GM21619 (cell line): ENCODE measurements around the gene RIPK4.
"Not testable (repeated sequence)": the region's sequence is repeated elsewhere in the genome, so short reads cannot be mapped to it uniquely, and the experiment has no call there.

ENCODE experiments used
- ATAC-seq: cut with Tn5 transposase; IDR thresholded peaks from one replicate; pipeline ENCODE4 v1.9.1; 2021; ENCODE audit not compliant: unreplicated experiment

Gene RIPK4

GRCh38 chr21:41717573-41718330 lies 49.1 kb downstream of the RIPK4 start:
- ATAC-seq, result no peak

DNA sequence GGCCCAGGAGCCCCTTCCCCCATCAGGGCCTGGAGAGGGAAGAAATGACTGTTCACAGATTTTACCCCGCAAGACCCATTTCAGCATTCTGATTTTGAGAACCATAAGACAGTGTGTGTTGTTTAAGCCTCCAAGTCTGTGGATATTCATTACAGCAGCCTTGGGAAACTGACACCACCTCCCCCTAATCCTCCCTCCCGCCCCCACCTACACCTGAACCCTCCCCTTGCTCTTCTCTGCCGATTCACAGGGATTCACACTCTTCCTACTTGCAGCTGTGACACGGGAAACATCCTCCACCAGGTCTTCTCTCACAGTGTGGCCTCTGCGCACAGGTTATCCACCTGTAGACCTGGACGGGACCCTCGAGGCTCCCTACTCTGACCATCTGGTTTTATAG lies 50.1 kb downstream of the RIPK4 start:
- no peak for ATAC-seq

DNA sequence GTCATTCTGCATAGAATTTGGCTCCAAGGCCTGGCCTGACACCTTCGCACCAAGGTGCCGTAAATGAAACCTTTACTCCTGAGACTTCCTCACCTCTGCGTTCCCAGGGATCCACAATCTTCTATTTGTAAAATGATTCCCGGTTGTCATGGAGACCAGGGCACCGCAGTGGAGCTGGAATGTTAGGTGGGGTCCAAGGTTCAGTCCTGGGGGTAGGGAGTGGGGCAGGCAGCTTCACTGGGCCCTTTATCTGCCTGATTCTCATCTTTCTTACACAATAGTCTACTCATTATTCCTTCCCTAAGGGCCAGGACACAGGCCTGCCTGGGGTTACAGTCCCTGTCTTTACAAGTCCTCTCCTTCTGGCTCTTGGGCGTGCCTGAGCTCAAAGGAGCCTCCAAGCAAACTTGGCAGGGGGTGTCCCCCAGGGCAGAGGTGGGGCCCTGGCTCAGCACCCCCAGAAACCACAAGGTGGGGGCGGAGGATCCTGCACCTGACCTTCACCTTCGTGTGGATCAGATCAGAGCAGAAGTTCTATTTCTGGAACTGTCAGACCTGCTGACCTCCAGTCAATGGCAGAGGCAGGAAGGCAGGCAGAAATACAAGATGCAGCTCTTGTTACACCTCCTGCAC lies 51.1 kb downstream of the RIPK4 start:
- ATAC-seq, result no peak

- ATAC-seq, result not testable (repeated sequence)
Observed at GRCh38 chr21:41714299-41714865, 52.5 kb downstream of the RIPK4 start.

DNA sequence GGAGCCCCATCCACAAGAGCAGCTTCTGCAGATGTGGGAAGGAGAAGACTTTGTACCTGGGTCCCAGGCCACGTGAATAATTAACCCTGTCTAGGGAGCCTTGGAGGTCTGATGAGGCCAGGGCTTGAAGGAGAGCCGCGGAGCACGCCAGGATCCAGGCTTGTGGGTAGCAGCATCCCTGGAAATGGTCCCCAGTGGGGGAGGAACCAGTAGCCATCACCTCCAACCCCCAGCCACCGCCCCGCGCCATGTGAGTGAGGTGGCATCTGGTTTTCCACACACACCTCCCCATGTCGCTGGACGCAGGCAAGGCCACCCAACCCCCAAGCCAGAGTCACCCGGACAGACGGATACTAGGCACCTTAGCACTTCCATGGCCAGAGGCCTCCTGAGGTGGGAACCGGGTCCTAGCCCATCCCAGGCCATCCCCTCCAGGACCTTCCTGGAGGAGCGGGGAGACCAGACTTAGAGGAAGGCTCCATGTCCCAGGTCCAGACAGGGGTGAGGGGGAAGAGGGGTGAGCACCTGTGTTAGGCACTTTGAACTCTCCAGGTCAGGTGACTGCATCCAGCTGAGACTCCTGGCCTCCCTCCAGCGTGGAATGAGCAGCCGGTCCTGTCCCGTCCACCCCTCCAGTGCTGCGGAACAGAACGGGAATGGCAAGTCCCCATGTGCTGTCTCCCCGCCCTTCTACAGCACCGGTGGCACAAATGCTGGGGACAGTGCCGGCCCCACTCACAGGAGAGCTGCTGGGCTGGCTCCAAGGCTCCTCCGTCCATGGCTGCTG lies 53.2 kb downstream of the RIPK4 start:
- ATAC-seq, result no peak

DNA sequence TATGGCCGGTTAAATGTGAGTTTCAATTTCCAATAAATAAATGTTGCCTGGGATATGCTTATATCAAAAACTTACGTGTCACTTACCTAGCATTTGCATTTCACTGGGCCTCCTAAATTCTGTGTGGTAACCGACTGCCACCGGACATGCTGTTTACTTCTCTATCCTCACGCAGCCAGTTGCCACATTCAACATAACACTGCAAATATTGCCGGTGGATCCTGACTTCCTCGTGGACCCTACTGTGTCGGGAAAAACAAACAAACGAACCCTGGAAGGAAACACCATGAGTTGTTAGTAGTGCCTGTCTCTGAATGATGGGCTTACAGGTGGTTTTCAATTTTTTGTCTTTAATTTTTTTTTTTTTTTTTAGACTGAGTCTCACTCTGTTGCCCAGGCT lies 54.1 kb downstream of the RIPK4 start:
- no peak for ATAC-seq

DNA sequence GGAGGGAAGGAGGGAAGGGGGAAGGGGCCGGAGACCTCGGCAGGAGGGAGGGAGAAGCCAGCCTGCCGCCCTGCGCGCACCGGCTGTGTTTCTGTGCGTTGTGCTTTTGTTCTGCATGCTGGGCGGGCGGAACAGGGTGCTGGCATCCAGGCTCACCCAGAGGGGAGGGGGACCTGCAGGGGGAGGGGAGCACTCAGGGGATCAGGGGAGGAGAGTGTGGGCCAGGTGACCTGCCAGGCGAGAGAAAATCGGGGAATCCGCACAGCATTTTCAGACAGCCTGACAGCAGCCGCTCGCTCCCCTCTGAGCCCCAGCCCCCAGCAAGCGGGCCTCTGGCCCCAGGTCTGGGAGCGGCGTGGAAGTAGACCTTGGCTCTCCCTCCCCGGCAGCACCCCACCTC lies 54.7 kb downstream of the RIPK4 start:
- ATAC-seq, result no peak

GRCh38 chr21:41711416-41712007 lies 55.3 kb downstream of the RIPK4 start:
- ATAC-seq, result no peak

GRCh38 chr21:41710823-41711160 lies 56.1 kb downstream of the RIPK4 start:
- no peak for ATAC-seq

DNA sequence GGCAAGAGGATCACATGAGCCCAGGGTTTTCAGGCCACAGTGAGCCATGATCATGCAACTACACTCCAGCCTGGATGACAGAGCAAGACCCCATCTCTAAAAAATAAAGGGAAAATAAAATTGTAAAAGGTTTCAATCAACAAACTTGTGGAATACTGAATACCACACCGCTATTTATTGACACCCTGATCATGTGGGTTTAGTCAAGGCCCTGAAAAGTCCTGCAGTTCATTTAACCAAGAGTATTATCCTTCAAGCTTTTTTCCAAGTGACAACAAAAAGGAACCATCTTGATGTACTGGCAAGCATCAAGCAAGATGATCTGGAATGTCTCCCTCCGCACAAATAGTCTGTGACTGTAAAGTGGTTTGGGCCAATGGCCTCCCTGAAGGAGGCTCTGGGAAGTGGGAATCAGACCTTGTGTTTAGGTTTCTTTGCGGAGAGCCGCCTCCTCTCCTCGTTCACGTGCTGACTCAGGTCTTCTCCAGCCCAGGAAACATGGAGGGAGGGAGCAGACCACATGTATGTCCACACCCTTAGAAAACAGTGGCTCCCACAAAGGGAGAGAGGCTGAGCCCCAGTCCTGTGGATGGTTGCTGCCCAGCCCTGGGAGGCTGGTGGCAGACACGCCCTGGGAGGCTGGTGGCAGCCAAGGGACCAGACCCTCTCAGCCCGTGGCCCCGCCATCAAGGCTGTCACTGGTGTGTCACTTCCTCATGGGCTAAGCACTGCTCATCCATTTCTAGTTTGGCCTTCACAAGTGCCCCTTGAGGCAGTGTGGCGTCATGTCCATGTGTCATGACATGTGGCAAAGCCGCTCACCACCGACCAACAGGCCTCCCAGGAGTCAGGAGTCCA lies 56.7 kb downstream of the RIPK4 start:
- no peak for ATAC-seq

- ATAC-seq, result no peak
Observed at GRCh38 chr21:41709166-41709565, 57.7 kb downstream of the RIPK4 start.

GRCh38 chr21:41707960-41708330 lies 58.9 kb downstream of the RIPK4 start:
- ATAC-seq, result no peak

- ATAC-seq, result no peak
Observed at GRCh38 chr21:41707231-41707959, 59.5 kb downstream of the RIPK4 start.

DNA sequence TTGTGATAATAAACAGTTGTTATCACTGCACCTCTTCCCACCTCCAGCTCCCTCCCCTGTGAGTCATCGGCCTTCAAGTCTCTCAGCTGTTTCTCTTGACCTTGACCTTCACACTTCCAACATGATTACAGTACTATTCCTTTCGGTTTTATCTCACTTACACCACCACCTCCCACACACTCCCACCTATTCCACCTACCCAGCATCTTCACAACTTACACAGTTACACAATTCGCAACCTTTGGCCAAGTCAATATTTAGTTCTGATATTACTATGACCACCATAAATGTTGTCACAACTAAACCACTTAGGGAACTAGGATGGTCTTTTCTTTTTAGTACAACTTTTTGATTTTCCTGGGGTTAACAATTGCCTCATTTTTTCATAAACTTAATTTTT lies 60.2 kb downstream of the RIPK4 start:
- ATAC-seq, result no peak

DNA sequence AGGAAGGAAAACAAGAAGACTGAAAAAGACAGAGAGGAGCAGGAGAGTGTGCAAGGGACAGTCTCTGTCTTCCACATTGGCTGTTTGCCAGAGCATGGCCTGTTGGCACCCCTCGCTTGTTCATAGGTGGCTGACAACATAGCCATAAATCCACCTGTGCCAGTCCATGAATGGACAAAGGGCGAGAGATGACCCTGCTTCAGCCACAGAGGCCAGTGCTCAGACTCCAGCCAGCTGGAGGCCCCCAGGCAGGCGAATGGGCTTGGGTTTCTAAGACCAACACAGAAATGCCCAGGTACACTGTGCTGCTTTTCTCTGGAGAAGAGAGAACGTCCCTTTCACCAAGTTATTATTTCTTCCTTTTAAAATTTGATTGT lies 60.6 kb downstream of the RIPK4 start:
- no peak for ATAC-seq

DNA sequence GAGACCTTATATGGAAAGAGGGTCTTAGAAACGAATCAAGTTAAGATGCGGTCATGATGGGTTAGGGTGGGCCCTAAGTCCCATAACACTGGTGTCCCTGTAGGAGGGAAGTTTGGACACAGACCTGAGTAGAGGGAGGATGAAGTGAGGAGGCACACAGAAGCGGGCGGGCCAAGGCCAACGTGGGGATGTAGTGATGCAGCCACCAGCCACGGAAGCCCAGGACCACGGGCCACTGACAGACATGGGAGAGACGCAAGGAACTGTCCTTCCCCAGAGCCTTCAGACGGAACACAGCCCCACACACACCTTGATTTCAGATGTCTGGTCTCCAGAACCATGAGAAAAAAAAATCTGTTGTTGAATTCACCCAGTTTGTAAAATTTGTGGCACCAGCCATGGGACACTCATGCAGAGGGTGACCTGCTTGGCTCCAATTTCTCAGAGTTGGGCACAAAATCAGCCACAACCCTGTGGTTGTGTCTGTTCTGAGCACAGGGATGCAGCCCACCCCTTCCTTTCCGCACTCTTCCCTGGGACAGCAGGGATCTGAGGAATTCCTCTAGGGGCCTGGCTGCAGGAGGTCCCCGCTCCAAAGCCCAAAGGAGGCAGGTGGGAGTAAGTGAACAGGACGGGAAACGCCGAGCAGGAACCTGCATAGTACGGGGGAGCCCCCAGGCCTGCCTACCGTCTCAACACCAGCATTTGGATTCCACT lies 61.1 kb downstream of the RIPK4 start:
- ATAC-seq, result no peak

DNA sequence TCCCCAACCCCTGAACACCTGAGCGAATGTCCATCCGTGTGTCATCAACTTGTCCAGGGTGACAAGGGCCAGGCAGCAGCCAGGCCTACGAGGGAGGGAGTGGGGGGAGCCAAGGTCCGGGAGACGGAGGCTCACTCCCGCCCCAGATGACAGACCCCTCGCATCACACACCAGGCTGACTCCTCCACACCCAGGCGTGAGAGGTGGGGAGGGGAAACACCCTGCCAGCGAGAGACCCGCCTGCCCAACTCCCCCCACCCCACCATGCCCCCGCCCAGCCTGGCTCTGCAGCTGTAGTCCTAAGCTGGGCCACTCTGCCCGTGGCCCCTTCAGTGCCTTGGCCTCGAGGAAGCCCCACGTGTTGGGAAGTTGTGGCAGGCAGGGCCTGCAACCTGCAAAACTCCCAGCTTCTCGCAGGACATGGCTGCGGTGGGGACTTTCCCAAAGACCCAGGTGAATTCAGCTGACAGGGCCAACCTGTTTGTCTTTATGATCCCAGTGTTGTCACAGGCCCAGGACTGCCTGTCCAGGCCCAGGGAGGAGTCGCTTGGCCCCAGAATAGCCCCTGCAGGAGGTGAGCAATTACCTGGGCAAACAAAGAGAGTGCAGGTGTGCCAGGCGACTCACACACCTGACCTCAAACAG lies 62.9 kb downstream of the RIPK4 start:
- ATAC-seq, result no peak

GRCh38 chr21:41701749-41702148 lies 65.1 kb downstream of the RIPK4 start:
- no peak for ATAC-seq

- ATAC-seq, result no peak
Observed at GRCh38 chr21:41699311-41699710, 67.5 kb downstream of the RIPK4 start.
